Measurements from ENCODE around the gene COL19A1. TPM values are rescaled to one million over a fixed set of nuclear protein-coding genes. Genes with fewer than 3 reads are reported as not detected.

COL19A1 gene
- total and polyA plus RNA-seq, 9 of the 15 experiments (the other 6 are each of a cell fraction or from before 2014, with no cell fraction given), result not detected

DNA sequence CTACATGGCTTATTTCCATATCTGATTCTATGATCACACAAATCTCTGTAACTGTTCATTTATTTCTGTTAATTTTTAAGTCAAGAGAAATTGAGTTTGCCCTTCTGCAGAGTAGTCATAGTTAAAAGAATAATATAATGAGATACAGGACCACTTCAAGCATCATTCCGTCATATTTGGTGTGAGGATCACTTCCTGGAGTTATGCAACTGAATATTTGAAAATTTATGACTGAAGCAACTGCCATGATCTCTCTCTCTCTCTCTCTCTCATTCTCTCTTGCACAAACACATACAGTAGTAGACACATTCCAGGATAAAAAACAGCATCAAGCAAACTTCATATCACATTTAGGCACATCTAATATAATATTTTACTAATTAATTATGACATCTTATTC is 320.1 kb downstream of the COL19A1 start:
- Histone ChIP-seq H3K9ac (ENCODE audit: insufficient read depth in 1 of 2, low read depth in 2 of 2, low read length in 2 of 2) (no peak overlapping the region), H4K20me1 (replicated peaks; ENCODE audit: control insufficient read depth, insufficient read depth, low read length) (no peaks in the 10 kb centered on the region), H3K4me3 (no peak overlapping the region), H3K9me1 (ENCODE audit: control insufficient read depth, insufficient read depth, low read length) (no peaks in the 10 kb centered on the region), H3K27ac (ENCODE audit: extremely low read depth, low read depth, low read length) (no peak overlapping the region), H2AFZ (ENCODE audit: low read depth, low read length) (no peak overlapping the region), H3K79me2 (ENCODE audit: control insufficient read depth, insufficient read depth, low read length) (no peaks in the 10 kb centered on the region), H3K36me3 (ENCODE audit: control insufficient read depth, insufficient read depth, low read length) (no peaks in the 10 kb centered on the region), H3K4me2 (ENCODE audit: insufficient read depth, low read length) (no peak overlapping the region), H3K27me3 (ENCODE audit: control insufficient read depth in 2 of 2, insufficient read depth in 2 of 2, low read length in 2 of 2) (no peaks in the 10 kb centered on the region; a peak in 1 of 5 replicates), H3K9me3 (replicated peaks; ENCODE audit: control insufficient read depth, insufficient read depth, low read depth, low read length) (no peaks in the 10 kb centered on the region), H3K4me1 (replicated peaks in 1 of 2; ENCODE audit: control insufficient read depth in 2 of 2, insufficient read depth in 2 of 2, low read length in 2 of 2) (no peaks in the 10 kb centered on the region)
- intact Hi-C loops (cut with micrococcal nuclease), result no loop called here
- TF ChIP-seq HDGF (IDR thresholded peaks at IDR 0.05) (no peak), ZNF408 (CRISPR knock-in tag; IDR thresholded peaks at IDR 0.05; ENCODE audit: low read depth) (no peak), ZNF830 (CRISPR knock-in tag; IDR thresholded peaks at IDR 0.05) (no peak), TCF7 (IDR thresholded peaks at IDR 0.05; ENCODE audit: borderline replicate concordance) (no peak), NR3C1 (CRISPR knock-in tag; IDR thresholded peaks at IDR 0.05) (no peak)
- CTCF ChIA-PET (ENCODE audit: low intra/inter-chr PET ratio), result no interaction called here
- DNase-seq (ENCODE audit: extremely low read depth in 1 of 4, low spot score in 3 of 4) (no peak), FAIRE-seq (no peak), ATAC-seq (no peak)
- POLR2A ChIA-PET, result no interaction called here
- in situ Hi-C loops (cut with MboI), result no loop called here
- BruUV-seq (replicated peaks), result no TSS peak
- 0% methylated on average over 1 of the region's 1 CpG for WGBS (ENCODE audit: insufficient coverage, low coverage, missing lambda C conversion rate)

DNA sequence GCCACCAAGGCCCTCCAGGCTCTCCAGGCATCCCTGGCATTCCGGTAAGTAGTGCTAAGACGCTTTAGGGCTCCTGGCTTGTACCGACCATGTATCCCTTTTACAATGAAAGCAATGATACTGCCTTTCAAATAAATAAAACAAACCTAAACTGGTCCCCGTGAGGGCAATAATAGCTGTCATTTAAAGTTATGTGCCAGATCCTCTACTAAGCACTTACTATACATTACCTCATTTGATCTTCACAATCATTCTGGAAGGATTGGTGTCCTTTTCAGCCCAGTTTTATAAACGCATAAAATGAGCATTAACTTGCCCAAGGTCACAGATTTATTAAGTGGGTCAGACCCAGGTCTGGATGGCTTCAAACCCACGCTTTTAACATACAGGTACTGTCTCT is 321.8 kb downstream of the COL19A1 start:
- H3K27me3 ChIP-seq (ENCODE audit: control insufficient read depth in 2 of 2, insufficient read depth in 2 of 2, low read length in 2 of 2), result peaks cover 0 to 3% of the 10 kb centered on the region in 2 experiments; a peak in 2 of 5 replicates
- in situ Hi-C loops (cut with MboI) (no loop called here), intact Hi-C loops (cut with micrococcal nuclease) (no loop called here)
- DNase-seq (ENCODE audit: extremely low read depth in 1 of 4, low spot score in 3 of 4) (no peak), FAIRE-seq (no peak), ATAC-seq (no peak)
- no peaks in the 10 kb centered on the region for H3K9me1 ChIP-seq (ENCODE audit: control insufficient read depth, insufficient read depth, low read length)
- no peaks in the 10 kb centered on the region for H3K4me1 ChIP-seq (replicated peaks in 1 of 2; ENCODE audit: control insufficient read depth in 2 of 2, insufficient read depth in 2 of 2, low read length in 2 of 2)
- ChIA-PET CTCF (ENCODE audit: low intra/inter-chr PET ratio) (no interaction called here), POLR2A (interaction anchor here (0.6 kb wide), 1 partner anchor 357 kb away, joined by 3 read pairs; no protein-coding TSS in a partner anchor)
- no peaks in the 10 kb centered on the region for H3K9me3 ChIP-seq (replicated peaks; ENCODE audit: control insufficient read depth, insufficient read depth, low read depth, low read length)
- H3K36me3 ChIP-seq (ENCODE audit: control insufficient read depth, insufficient read depth, low read length), result no peaks in the 10 kb centered on the region
- BruUV-seq (replicated peaks), result no TSS peak
- H2AFZ ChIP-seq (ENCODE audit: low read depth, low read length), result no peak overlapping the region
- H3K4me3 ChIP-seq, result no peak overlapping the region
- H3K9ac ChIP-seq (ENCODE audit: insufficient read depth in 1 of 2, low read depth in 2 of 2, low read length in 2 of 2), result no peak overlapping the region
- no peak overlapping the region for H3K4me2 ChIP-seq (ENCODE audit: insufficient read depth, low read length)
- no peak overlapping the region for H3K27ac ChIP-seq (ENCODE audit: extremely low read depth, low read depth, low read length)
- 0% methylated on average over 6 of the region's 6 CpGs for WGBS (ENCODE audit: insufficient coverage, low coverage, missing lambda C conversion rate)
- no peaks in the 10 kb centered on the region for H3K79me2 ChIP-seq (ENCODE audit: control insufficient read depth, insufficient read depth, low read length)
- no peaks in the 10 kb centered on the region for H4K20me1 ChIP-seq (replicated peaks; ENCODE audit: control insufficient read depth, insufficient read depth, low read length)
- TF ChIP-seq ATF1 (CRISPR knock-in tag; IDR thresholded peaks at IDR 0.05) (no peak), ATF1 (tag; IDR thresholded peaks at IDR 0.05) (no peak), TCF7 (IDR thresholded peaks at IDR 0.05; ENCODE audit: borderline replicate concordance) (no peak), SRSF7 (optimal IDR thresholded peaks at IDR 0.05; ENCODE audit: low read depth, low read length) (no peak), ZNF184 (CRISPR knock-in tag; IDR thresholded peaks at IDR 0.05) (no peak), PTBP1 (IDR thresholded peaks at IDR 0.05; ENCODE audit: low read depth, low read length) (no peak), ZNF217 (CRISPR knock-in tag; IDR thresholded peaks at IDR 0.05) (no peak), MAFG (tag; conservative IDR thresholded peaks at IDR 0.05) (no peak)
- TF ChIP-seq, protein P1, sequence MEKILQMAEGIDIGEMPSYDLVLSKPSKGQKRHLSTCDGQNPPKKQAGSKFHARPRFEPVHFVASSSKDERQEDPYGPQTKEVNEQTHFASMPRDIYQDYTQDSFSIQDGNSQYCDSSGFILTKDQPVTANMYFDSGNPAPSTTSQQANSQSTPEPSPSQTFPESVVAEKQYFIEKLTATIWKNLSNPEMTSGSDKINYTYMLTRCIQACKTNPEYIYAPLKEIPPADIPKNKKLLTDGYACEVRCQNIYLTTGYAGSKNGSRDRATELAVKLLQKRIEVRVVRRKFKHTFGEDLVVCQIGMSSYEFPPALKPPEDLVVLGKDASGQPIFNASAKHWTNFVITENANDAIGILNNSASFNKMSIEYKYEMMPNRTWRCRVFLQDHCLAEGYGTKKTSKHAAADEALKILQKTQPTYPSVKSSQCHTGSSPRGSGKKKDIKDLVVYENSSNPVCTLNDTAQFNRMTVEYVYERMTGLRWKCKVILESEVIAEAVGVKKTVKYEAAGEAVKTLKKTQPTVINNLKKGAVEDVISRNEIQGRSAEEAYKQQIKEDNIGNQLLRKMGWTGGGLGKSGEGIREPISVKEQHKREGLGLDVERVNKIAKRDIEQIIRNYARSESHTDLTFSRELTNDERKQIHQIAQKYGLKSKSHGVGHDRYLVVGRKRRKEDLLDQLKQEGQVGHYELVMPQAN (IDR thresholded peaks at IDR 0.05; ENCODE audit: borderline replicate concordance), result no peak
- TF ChIP-seq, protein P2, sequence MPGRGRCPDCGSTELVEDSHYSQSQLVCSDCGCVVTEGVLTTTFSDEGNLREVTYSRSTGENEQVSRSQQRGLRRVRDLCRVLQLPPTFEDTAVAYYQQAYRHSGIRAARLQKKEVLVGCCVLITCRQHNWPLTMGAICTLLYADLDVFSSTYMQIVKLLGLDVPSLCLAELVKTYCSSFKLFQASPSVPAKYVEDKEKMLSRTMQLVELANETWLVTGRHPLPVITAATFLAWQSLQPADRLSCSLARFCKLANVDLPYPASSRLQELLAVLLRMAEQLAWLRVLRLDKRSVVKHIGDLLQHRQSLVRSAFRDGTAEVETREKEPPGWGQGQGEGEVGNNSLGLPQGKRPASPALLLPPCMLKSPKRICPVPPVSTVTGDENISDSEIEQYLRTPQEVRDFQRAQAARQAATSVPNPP (IDR thresholded peaks at IDR 0.05; ENCODE audit: borderline replicate concordance, insufficient read depth, insufficient read length), result no peak
